RWPE1 (cell line): Measurements from ENCODE around the gene PCSK2.

Experiments
- CTCF ChIA-PET: fragments of 350-600 bp; sonication (Branson Sonifier 250); formaldehyde crosslinking; extraction: SDS; loops from one replicate; lab custom pipeline; 2021; lab: Yijun Ruan, JAX
- POLR2A ChIA-PET: fragments of 400-600 bp; formaldehyde crosslinking; extraction: SDS; loops from one replicate; lab custom pipeline; 2020; ENCODE audit warnings: antibody characterized with exemption; ENCODE audit not compliant: low non-redundant PET; lab: Yijun Ruan, JAX
- DNase-seq: peaks from one replicate; pipeline ENCODE4 v3.0.0; 2012; ENCODE audit warnings: low spot score
- H3K27ac ChIP-seq: fragments of 450-650 bp; 2 replicates; pipeline ENCODE4 v1.5.1; 2017
- TF ChIP-seq, protein P1 (sequence below): fragments of 450-650 bp; conservative IDR thresholded peaks from 2 replicates; pipeline ENCODE4 v1.5.1; 2017; ENCODE audit warnings: low read depth, mild to moderate bottlenecking

Gene PCSK2

DNA sequence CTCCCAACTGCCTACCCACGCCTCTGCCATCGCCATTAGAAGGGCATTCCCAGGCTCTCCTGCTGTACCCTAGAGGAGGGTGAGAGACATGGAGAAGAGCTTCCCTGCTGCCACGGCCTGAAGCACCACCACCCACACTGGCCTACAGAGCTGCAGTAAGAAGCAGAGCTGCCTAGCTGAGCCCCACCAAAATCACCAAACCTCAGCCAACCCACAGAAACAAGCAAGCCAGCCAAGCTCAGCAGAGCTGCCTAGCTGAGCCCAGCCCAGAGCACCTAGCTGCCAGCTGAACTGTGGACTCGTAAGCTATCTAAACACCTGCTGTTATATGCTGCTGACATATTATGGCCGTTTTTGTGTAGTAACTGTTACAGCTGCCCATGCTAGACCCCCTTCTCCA, 149.2 kb downstream of the PCSK2 start:
- POLR2A ChIA-PET, result no interaction called here
- DNase-seq, result no peak
- TF ChIP-seq, protein P1, sequence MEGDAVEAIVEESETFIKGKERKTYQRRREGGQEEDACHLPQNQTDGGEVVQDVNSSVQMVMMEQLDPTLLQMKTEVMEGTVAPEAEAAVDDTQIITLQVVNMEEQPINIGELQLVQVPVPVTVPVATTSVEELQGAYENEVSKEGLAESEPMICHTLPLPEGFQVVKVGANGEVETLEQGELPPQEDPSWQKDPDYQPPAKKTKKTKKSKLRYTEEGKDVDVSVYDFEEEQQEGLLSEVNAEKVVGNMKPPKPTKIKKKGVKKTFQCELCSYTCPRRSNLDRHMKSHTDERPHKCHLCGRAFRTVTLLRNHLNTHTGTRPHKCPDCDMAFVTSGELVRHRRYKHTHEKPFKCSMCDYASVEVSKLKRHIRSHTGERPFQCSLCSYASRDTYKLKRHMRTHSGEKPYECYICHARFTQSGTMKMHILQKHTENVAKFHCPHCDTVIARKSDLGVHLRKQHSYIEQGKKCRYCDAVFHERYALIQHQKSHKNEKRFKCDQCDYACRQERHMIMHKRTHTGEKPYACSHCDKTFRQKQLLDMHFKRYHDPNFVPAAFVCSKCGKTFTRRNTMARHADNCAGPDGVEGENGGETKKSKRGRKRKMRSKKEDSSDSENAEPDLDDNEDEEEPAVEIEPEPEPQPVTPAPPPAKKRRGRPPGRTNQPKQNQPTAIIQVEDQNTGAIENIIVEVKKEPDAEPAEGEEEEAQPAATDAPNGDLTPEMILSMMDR, result no peak
- H3K27ac ChIP-seq, result no peak overlapping the region
- CTCF ChIA-PET, result interaction anchor here (1.0 kb wide), 1 partner anchor 56 kb away, joined by 3 read pairs; no protein-coding TSS in a partner anchor

DNA sequence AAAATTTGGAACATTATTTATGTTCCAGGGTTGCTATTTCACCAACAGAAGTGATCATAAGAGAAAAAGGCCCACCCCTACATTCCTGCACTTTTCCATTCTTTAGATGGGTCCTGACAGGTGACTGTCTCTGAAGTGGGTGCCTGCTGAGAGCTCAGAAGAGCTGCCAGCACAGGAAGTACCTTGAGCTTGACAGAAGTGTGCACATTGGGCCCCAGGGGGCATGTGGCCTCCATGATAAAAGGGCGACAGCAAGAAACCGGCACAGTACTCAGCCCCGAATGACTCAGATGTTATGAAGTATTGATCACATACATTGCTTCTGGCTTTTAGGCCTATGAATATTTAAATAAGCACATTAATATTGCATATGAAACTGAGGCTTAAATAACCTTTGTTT, 150.4 kb downstream of the PCSK2 start:
- POLR2A ChIA-PET, result no interaction called here
- DNase-seq, result no peak
- TF ChIP-seq, protein P1, result no peak
- no peak overlapping the region for H3K27ac ChIP-seq
- CTCF ChIA-PET, result interaction anchor here (0.7 to 1.0 kb wide), 3 partner anchors 54 to 576 kb away, joined by 3 to 4 read pairs (median 3); no protein-coding TSS in a partner anchor

DNA sequence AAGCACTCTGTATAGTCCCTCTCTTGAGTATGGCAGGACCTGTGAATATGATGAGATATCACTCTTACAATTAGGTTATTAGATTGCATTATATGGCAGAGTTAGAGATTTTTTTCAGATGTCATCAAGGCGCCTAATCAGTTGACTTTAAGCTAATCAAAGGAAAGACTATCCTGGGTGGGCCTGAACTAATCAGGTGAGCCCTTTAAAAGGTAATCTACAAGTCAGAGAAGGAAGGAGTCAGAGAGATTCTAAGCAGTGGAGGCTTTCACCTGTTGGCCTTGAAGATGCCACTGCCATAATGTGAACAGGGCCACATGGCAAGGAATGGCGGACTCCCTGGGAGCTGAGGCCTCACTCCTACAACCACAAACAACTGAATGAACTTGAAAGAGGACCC, 152.8 kb downstream of the PCSK2 start:
- H3K27ac ChIP-seq, result no peak overlapping the region
- ChIA-PET POLR2A (no interaction called here), CTCF (no interaction called here)
- no peak for DNase-seq
- TF ChIP-seq, protein P1, result no peak

DNA sequence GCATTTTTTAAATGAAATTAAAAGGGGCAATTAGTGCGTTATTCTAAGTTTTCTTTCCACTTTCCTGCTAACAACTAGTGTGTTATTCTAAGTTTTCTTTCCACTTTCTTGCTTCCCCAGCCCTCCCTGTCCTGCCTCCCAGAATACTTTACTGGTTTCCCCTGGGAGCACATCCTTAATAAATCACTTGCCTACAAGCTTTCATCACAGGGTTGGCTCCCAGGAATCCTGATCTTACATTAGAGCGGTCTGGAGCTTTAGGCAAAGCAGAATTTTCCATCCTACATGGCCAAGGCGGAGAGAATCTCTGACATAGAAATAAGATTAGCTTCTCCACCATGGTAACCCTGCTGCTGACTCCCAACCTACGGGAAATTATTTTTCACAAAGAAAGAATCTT, 154.0 kb downstream of the PCSK2 start:
- ChIA-PET POLR2A (no interaction called here), CTCF (interaction anchor here (0.7 kb wide), 1 partner anchor 11 kb away, joined by 4 read pairs; no protein-coding TSS in a partner anchor)
- TF ChIP-seq, protein P1, result no peak
- no peak overlapping the region for H3K27ac ChIP-seq
- DNase-seq, result no peak

DNA sequence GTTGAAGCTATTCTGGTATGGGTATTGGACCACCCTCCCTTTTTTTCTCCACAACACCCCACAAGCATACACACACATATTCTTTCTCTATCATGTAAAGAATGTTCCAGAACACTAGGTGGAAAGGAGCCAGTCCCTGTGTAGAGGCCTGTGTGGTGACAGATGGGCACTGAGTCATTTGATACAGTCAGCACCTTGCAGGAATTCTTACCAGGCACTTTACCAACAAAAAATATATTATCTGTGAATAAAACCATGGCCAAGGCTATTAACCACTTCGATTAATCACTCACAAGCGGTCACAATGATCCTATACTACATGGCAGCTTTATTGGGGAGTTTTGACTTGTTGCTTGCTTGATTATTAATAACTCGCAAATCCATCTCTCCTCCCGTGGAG, 154.9 kb downstream of the PCSK2 start:
- TF ChIP-seq, protein P1, result no peak
- ChIA-PET CTCF (interaction anchor here (0.7 kb wide), 2 partner anchors 10 to 784 kb away, joined by 4 read pairs; no protein-coding TSS in a partner anchor), POLR2A (no interaction called here)
- H3K27ac ChIP-seq, result no peak overlapping the region
- no peak for DNase-seq

DNA sequence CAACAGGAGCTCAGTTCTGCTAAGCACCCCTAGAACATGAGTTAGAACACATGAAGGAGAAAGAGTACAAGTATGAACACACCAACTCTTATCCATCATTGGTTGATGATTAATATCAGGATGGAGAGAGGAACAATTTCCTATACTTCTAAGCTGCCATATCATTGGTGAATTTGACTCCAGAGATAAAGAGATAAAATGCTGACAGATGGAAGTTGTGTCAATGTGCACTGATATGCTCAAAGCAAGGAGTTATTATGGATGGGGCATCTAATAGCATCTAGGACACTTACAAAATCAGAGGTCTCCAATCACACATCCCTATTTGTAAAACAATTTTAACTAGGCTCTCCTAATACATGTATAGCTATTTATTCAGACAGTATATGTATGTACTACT, 159.0 kb downstream of the PCSK2 start:
- POLR2A ChIA-PET, result no interaction called here
- no peak overlapping the region for H3K27ac ChIP-seq
- TF ChIP-seq, protein P1, result no peak
- CTCF ChIA-PET, result no interaction called here
- DNase-seq, result no peak

DNA sequence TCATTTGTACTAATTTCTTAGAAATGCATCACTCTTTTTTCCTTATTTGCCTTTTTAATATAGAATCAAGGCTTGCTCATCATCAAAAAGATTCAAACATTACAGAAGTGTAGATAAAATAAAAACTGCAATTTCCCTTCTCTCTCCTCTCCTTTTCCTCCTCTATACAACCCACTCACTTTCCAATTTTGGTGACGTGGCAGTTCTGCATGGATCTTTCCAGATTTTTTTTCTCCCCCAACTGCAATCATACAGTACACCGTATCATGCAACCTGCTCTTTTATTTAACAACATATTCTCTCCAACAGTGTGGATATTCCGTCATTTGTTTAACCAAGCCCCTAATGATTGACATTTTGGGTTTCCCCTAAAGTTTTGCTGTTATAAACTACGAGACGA, 163.8 kb downstream of the PCSK2 start:
- no peak overlapping the region for H3K27ac ChIP-seq
- DNase-seq, result no peak
- TF ChIP-seq, protein P1, result no peak
- ChIA-PET CTCF (no interaction called here), POLR2A (no interaction called here)
